WTC11 (cell line): ENCODE data around the gene TTC17. TPM values are rescaled to one million over a fixed set of nuclear protein-coding genes. Genes with fewer than 3 reads are reported as not detected.

ENCODE experiments used
- ATAC-seq: fragments of 200-7000 bp; cut with Tn5 transposase; 2 replicates; pipeline ENCODE4 v1.10.0; 2021; ENCODE audit warnings: mild to moderate bottlenecking, moderate library complexity
- CTCF ChIA-PET: fragments of 300-600 bp; sonication (Branson Sonifier 250); formaldehyde crosslinking; loops from one replicate; lab custom pipeline; 2021; ENCODE audit warnings: antibody characterized with exemption; lab: Charles Lee
- POLR2A ChIA-PET: fragments of 350-600 bp; sonication (Branson Sonifier 250); formaldehyde crosslinking; loops from one replicate; lab custom pipeline; 2021; ENCODE audit warnings: antibody characterized with exemption; lab: Charles Lee
- DNase-seq: peaks from one replicate; pipeline ENCODE4 v3.0.0; 2021; ENCODE audit warnings: low spot score
- H3K27ac Mint-ChIP-seq: 2 replicates; pipeline ENCODE4 v1.8.0; 2021; ENCODE audit warnings: mixed read lengths
- H3K27me3 Mint-ChIP-seq: 2 replicates; pipeline ENCODE4 v1.8.0; 2021; ENCODE audit warnings: low read depth, mild to moderate bottlenecking, moderate library complexity, mixed read lengths
- H3K36me3 Mint-ChIP-seq: 2 replicates; pipeline ENCODE4 v1.8.0; 2021; ENCODE audit warnings: mixed read lengths
- H3K4me1 Mint-ChIP-seq: 2 replicates; pipeline ENCODE4 v1.8.0; 2022; ENCODE audit warnings: mixed read lengths
- H3K4me3 Mint-ChIP-seq: 2 replicates; pipeline ENCODE4 v1.8.0; 2021; ENCODE audit warnings: mild to moderate bottlenecking, moderate library complexity, mixed read lengths
- H3K9me3 Mint-ChIP-seq: 2 replicates; pipeline ENCODE4 v1.8.0; 2021; ENCODE audit warnings: mixed read lengths
- AR ChIP-seq: fragments of 250-450 bp; sonication (Bioruptor Pico); IDR thresholded peaks from 2 replicates; pipeline ENCODE4 v1.9.0; 2021; ENCODE audit warnings: mild to moderate bottlenecking
- ATF6 ChIP-seq: sonication (generic); formaldehyde crosslinking; IDR thresholded peaks from 2 replicates; pipeline ENCODE4 v1.8.1; 2023; ENCODE audit warnings: mild to moderate bottlenecking, missing genetic modification reagents
- CREM ChIP-seq: sonication (generic); formaldehyde crosslinking; IDR thresholded peaks from 2 replicates; pipeline ENCODE4 v1.8.1; 2022; ENCODE audit warnings: mild to moderate bottlenecking, missing genetic modification reagents, moderate library complexity
- EMX1 ChIP-seq: fragments of 250-450 bp; sonication (Bioruptor Pico); IDR thresholded peaks from 2 replicates; pipeline ENCODE4 v1.8.0; 2021; ENCODE audit warnings: mild to moderate bottlenecking
- ESRRA ChIP-seq: sonication (generic); formaldehyde crosslinking; IDR thresholded peaks from 2 replicates; pipeline ENCODE4 v1.8.1; 2022; ENCODE audit warnings: mild to moderate bottlenecking, missing genetic modification reagents, borderline replicate concordance
- MLX ChIP-seq: sonication (generic); formaldehyde crosslinking; IDR thresholded peaks from 2 replicates; pipeline ENCODE4 v1.8.1; 2023; ENCODE audit warnings: mild to moderate bottlenecking, missing genetic modification reagents, moderate library complexity
- NFATC4 ChIP-seq: fragments of 250-450 bp; sonication (Bioruptor Pico); IDR thresholded peaks from 2 replicates; pipeline ENCODE4 v1.9.0; 2021; ENCODE audit warnings: mild to moderate bottlenecking
- NFYB ChIP-seq: sonication (generic); formaldehyde crosslinking; conservative IDR thresholded peaks from 2 replicates; pipeline ENCODE4 v1.8.0; 2022; ENCODE audit warnings: low read depth, missing genetic modification reagents
- NR2C2 ChIP-seq: sonication (generic); formaldehyde crosslinking; IDR thresholded peaks from 2 replicates; pipeline ENCODE4 v1.8.0; 2022; ENCODE audit warnings: mild to moderate bottlenecking, missing genetic modification reagents
- OVOL2 ChIP-seq: fragments of 250-450 bp; sonication (Bioruptor Pico); IDR thresholded peaks from 2 replicates; pipeline ENCODE4 v1.9.0; 2021; ENCODE audit warnings: mild to moderate bottlenecking, borderline replicate concordance
- PRDM15 ChIP-seq: sonication (generic); formaldehyde crosslinking; IDR thresholded peaks from 2 replicates; pipeline ENCODE4 v1.8.0; 2022; ENCODE audit warnings: missing genetic modification reagents
- PREB ChIP-seq: sonication (generic); formaldehyde crosslinking; IDR thresholded peaks from 2 replicates; pipeline ENCODE4 v1.8.1; 2022; ENCODE audit warnings: mild to moderate bottlenecking, missing genetic modification reagents, moderate library complexity, borderline replicate concordance
- USF1 ChIP-seq: sonication (generic); formaldehyde crosslinking; IDR thresholded peaks from 2 replicates; pipeline ENCODE4 v1.8.0; 2022; ENCODE audit warnings: mild to moderate bottlenecking, missing genetic modification reagents
- USF2 ChIP-seq: sonication (generic); formaldehyde crosslinking; IDR thresholded peaks from 2 replicates; pipeline ENCODE4 v1.8.1; 2023; ENCODE audit warnings: mild to moderate bottlenecking, missing genetic modification reagents, moderate library complexity
- ZMAT4 ChIP-seq: fragments of 250-450 bp; sonication (Bioruptor Pico); IDR thresholded peaks from 2 replicates; pipeline ENCODE4 v1.9.0; 2021; ENCODE audit warnings: mild to moderate bottlenecking
- ZNF219 ChIP-seq: sonication (generic); formaldehyde crosslinking; IDR thresholded peaks from 2 replicates; pipeline ENCODE4 v1.8.0; 2023; ENCODE audit warnings: missing genetic modification reagents, mild to moderate bottlenecking, borderline replicate concordance
- ZNF263 ChIP-seq: sonication (generic); formaldehyde crosslinking; IDR thresholded peaks from 2 replicates; pipeline ENCODE4 v1.8.1; 2022; ENCODE audit warnings: low read depth, mild to moderate bottlenecking, moderate library complexity, missing genetic modification reagents
- ZNF416 ChIP-seq: fragments of 250-450 bp; sonication (Bioruptor Pico); IDR thresholded peaks from 2 replicates; pipeline ENCODE4 v1.9.0; 2021; ENCODE audit warnings: mild to moderate bottlenecking, inconsistent platforms
- ZNF532 ChIP-seq: fragments of 250-450 bp; sonication (Bioruptor Pico); IDR thresholded peaks from 2 replicates; pipeline ENCODE4 v1.9.0; 2021; ENCODE audit warnings: mild to moderate bottlenecking, borderline replicate concordance
- total RNA-seq: library from RNA; stranded (reverse); gene quantifications from 3 replicates; pipeline ENCODE4 v1.2.3, GENCODE V29; 2021

Gene TTC17
- total RNA-seq, 1 experiment from 2014 or later, result 69.0 TPM

GRCh38 chr11:43378897-43379296 is 20.2 kb downstream of the TTC17 start (continued):
- no peak for TF ChIP-seq ATF6 (CRISPR knock-in tag)
- TF ChIP-seq ZNF219 (CRISPR knock-in tag), result no peak
- no peak for TF ChIP-seq NFATC4 (CRISPR knock-in tag)
- TF ChIP-seq NR2C2, result no peak

- Mint-ChIP-seq H3K27ac (no peak overlapping the region; the same call in 1 of the 2 replicates), H3K4me1 (peaks cover 12% of the 10 kb centered on the region), H3K36me3 (peaks cover 8% of the 10 kb centered on the region; the same call in 1 of the 2 replicates), H3K4me3 (no peak overlapping the region), H3K9me3 (no peaks in the 10 kb centered on the region), H3K27me3 (no peaks in the 10 kb centered on the region)
- ChIA-PET POLR2A (no interaction called here), CTCF (interaction anchor here (1.3 kb wide), 1 partner anchor 70 kb away, joined by 3 read pairs; the partner anchor contains the start of gene API5)
- DNase-seq (no peak), ATAC-seq (peak; percentile 80)
- TF ChIP-seq NFYB (CRISPR knock-in tag) (no peak), OVOL2 (CRISPR knock-in tag) (no peak), ZNF416 (no peak), ESRRA (CRISPR knock-in tag) (no peak), PRDM15 (CRISPR knock-in tag) (no peak), AR (CRISPR knock-in tag) (no peak), PREB (CRISPR knock-in tag) (no peak), ZNF263 (CRISPR knock-in tag) (no peak), USF2 (CRISPR knock-in tag) (peak; percentile 83), USF1 (CRISPR knock-in tag) (peak; percentile 76), ZNF219 (CRISPR knock-in tag) (no peak), MLX (no peak), CREM (no peak), ZMAT4 (CRISPR knock-in tag) (no peak), ZNF532 (no peak), EMX1 (no peak)
Observed at GRCh38 chr11:43381802-43382201, 23.1 kb downstream of the TTC17 start.
